ES-I3 (cell line): ENCODE measurements around the gene CXCL14.

Experiments used
- H3K36me3 ChIP-seq: 2 replicates; pipeline ENCODE4 v1.6.1; 2013; ENCODE audit warnings: mild to moderate bottlenecking, low read length, control low read depth, moderate library complexity; ENCODE audit not compliant: insufficient read depth
- H3K4me1 ChIP-seq: 2 replicates; pipeline ENCODE4 v1.6.1; 2013; ENCODE audit warnings: mild to moderate bottlenecking, control low read depth, low read length; ENCODE audit not compliant: insufficient read depth
- H3K9ac ChIP-seq: 2 replicates; pipeline ENCODE4 v1.6.1; 2013; ENCODE audit warnings: low read depth, mild to moderate bottlenecking, low read length, moderate library complexity
- H3K9me3 ChIP-seq: 2 replicates; pipeline ENCODE4 v1.6.1; 2013; ENCODE audit warnings: mild to moderate bottlenecking, low read length, moderate library complexity; ENCODE audit not compliant: control insufficient read depth, insufficient read depth

The CXCL14 gene

GRCh38 chr5:135589152-135589551, 10.4 kb upstream of the CXCL14 start:
- Histone ChIP-seq H3K36me3 (no peaks in the 10 kb centered on the region), H3K9ac (no peak overlapping the region), H3K9me3 (no peaks in the 10 kb centered on the region)

DNA sequence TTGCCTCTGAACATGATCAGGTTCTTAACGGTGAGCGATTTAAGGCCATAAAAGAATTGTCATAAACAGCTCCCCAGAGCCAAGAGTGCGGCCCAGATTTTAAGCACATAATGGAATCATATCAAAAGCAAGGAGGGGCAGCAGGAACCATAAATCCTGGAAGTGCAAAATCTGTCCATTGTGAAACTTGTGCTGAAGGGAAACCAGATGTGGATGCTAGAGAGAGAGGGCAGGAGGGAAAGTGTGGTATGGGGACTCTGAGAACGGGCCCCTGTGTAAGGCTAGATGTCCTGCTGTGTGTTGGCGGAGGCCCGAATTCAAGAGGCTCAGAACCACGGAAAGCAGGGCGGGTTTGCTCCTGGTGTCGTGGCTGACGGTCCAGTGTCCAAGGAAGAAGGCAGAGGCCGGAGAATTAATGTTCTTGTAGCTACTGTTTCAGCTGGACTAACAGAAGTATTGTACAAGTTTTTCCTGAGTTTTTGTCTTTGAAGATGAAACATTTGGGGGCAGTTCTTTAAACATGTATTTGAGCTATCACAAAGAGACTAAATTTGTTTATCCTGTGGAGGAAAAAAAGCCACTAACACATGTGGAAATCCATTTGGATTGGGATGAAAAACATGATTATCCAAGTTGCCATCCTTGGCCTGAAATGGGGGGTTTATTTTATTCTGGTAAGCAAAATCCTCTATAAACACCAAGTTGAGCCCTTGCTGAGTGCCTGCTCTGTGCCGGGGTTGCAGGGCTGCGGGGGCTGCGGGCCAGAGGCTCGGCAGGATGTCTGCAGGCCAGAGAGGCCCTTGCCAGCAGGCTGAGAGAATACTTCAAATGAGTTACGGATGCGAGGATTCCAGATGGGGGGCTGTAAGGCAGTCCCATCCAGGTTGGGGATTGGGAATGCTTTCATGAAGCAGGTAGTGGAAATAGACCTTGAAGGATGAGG, 9.2 kb upstream of the CXCL14 start:
- Histone ChIP-seq H3K4me1 (no peaks in the 10 kb centered on the region), H3K9me3 (no peaks in the 10 kb centered on the region), H3K36me3 (no peaks in the 10 kb centered on the region), H3K9ac (no peak overlapping the region)

More at GRCh38 chr5:135589152-135589551, 10.4 kb upstream of the CXCL14 start:
- no peaks in the 10 kb centered on the region for H3K4me1 ChIP-seq

GRCh38 chr5:135584918-135585317, 6.1 kb upstream of the CXCL14 start:
- no peaks in the 10 kb centered on the region for H3K36me3 ChIP-seq
- H3K4me1 ChIP-seq, result no peaks in the 10 kb centered on the region; the same call in 1 of the 2 replicates
- H3K9me3 ChIP-seq, result no peaks in the 10 kb centered on the region
- no peak overlapping the region for H3K9ac ChIP-seq

DNA sequence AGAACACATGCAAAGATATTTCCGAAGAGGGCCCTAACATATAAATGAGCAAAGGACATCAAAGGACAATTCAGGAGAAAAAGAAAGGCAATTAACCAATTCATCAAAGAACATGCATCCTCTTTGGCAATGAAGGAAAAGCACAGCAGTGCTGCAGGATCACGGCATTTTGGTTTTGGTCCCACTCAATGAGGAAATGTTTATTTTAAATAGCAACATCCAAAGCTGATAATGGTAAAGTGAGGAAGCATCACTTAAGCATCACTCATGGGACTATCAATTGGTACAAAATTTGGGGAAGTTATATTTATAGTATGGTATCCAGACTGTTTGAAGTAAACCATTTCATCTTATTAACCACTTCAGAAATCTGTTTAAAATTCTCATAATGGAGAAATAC, 5.5 kb upstream of the CXCL14 start:
- Histone ChIP-seq H3K9ac (no peak overlapping the region), H3K9me3 (no peaks in the 10 kb centered on the region), H3K4me1 (no peaks in the 10 kb centered on the region; the same call in 1 of the 2 replicates), H3K36me3 (no peaks in the 10 kb centered on the region)

DNA sequence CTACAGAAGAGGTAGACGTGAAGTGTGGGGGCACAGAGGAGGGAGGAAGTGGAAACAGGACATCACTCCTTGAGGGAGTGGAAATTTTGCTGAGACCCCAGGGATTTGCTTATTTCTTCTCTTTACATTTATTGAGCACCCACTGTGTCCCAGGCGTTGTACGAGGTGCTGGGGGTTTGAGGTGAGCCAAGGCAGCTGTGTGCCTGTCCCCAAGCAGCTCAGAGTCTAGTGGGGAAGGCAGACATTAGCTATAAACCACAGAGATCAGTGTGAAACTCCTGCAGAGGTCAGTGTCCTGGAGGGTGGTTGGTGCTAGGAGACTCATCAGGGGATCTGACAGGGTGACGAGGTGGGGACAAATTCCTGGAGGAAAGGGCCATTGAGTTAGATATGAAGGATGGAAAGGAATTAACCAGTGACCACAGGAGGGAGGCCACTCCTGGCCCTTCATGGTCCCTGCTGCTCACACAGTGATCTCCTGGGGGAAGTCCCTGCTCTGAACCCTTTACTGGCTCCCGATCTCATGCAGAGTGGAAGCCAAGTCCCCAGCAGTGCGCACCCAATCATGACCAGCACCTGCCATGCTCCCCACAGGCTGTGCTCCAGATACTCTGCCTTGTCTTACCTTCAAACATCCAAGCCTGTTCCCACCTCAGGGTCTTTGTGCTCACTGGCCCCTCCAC, 3.4 kb upstream of the CXCL14 start:
- no peaks in the 10 kb centered on the region for H3K9me3 ChIP-seq
- H3K36me3 ChIP-seq, result no peaks in the 10 kb centered on the region
- H3K9ac ChIP-seq, result no peak overlapping the region
- peaks cover 8% of the 10 kb centered on the region for H3K4me1 ChIP-seq

DNA sequence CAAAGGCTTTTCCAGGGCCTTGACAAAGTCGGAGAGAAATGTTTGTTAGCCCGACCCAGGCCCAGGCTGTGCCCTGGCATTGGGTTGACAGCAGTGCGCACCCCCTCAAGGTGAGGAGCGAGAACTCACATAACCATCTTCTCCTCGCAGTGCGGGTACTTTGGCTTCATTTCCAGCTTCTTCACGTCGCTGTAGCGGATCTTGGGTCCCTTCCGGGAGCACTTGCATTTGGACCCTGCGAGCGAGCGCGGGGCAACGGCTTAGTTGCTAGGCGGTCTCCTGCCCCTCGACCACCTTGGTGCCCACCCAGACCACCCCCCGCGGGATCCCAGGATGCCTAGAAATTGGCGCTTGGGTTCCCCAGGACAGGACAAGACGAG, 496 bp downstream of the CXCL14 start:
- Histone ChIP-seq H3K9me3 (no peaks in the 10 kb centered on the region), H3K9ac (peak overlapping the region; percentile 79; the same call in 1 of the 2 replicates), H3K36me3 (no peaks in the 10 kb centered on the region), H3K4me1 (peaks cover 25% of the 10 kb centered on the region)

GRCh38 chr5:135577421-135577820, 1.4 kb downstream of the CXCL14 start:
- Histone ChIP-seq H3K4me1 (peaks cover 25% of the 10 kb centered on the region), H3K9me3 (no peaks in the 10 kb centered on the region), H3K9ac (peak overlapping the region; percentile 79; the same call in 1 of the 2 replicates), H3K36me3 (no peaks in the 10 kb centered on the region)

- Histone ChIP-seq H3K4me1 (peaks cover 25% of the 10 kb centered on the region), H3K36me3 (no peaks in the 10 kb centered on the region), H3K9ac (peak overlapping the region; percentile 22; the same call in 1 of the 2 replicates), H3K9me3 (no peaks in the 10 kb centered on the region)
These were observed 2.7 kb downstream of the CXCL14 start for GRCh38 chr5:135576075-135576599.

DNA sequence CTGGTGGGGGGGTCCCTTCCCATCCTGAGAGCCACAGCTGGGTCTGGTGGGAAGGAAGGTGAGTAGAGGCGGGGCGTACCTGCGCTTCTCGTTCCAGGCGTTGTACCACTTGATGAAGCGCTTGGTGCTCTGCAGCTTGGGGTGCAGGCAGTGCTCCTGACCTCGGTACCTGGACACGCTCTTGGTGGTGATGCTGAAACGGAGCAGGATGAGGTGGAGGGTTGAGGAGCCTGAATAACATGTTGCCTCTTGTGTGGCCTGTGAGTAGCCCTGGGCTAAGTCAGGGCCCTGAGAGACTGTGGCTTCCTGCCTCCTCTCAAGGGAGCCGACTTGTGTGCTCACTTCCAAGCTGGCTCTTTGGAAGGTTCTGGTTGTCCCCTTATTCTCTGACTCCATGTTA, 4.3 kb downstream of the CXCL14 start:
- Histone ChIP-seq H3K9ac (no peak overlapping the region), H3K9me3 (no peaks in the 10 kb centered on the region), H3K36me3 (no peaks in the 10 kb centered on the region), H3K4me1 (peaks cover 25% of the 10 kb centered on the region)

GRCh38 chr5:135571902-135572301, 6.9 kb downstream of the CXCL14 start:
- Histone ChIP-seq H3K9ac (no peak overlapping the region), H3K36me3 (no peaks in the 10 kb centered on the region), H3K9me3 (no peaks in the 10 kb centered on the region), H3K4me1 (peaks cover 19% of the 10 kb centered on the region)

DNA sequence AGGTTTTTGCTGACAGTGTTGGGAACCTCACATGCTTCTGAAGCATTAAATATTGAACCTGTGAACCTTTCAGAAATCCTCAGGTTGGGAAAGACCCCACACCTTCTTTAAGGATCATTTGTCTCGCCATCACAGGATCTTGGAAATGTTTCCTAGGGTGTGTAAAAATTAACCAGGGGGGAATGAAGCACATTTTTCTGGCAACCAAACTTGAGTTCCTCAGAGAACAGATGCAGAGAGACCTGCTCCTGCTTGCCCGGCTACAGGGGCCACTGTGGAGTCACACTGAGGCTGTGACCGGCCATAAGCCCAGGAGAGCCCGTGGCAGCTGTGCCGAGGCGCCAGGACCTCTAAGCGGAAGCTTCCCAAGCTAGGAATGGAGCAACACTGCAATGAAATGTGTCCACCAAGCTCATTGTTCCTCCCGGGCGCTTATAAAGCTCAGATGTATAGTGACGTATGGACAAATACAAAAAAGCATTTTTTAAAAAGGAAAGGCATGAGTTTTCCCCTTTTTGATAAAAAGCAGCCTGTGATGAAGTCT, 7.7 kb downstream of the CXCL14 start:
- no peaks in the 10 kb centered on the region for H3K9me3 ChIP-seq
- no peak overlapping the region for H3K9ac ChIP-seq
- H3K36me3 ChIP-seq, result no peaks in the 10 kb centered on the region
- peaks cover 14% of the 10 kb centered on the region for H3K4me1 ChIP-seq

DNA sequence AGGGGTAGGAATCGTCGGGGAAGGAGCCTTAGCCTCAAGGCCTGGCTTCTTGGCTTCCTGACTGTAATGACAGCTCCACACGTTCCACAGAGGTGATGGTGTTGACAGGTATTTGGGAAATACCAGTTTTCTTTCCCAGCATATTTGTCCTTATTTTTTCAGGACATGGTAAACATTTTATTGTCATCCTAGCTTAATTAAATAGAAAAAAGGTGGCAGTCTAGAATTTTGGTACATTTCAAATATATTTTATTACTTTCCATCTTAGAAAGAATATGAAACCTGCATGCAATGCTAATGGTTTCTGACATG, 8.4 kb downstream of the CXCL14 start:
- H3K36me3 ChIP-seq, result no peaks in the 10 kb centered on the region
- no peak overlapping the region for H3K9ac ChIP-seq
- no peaks in the 10 kb centered on the region for H3K9me3 ChIP-seq
- H3K4me1 ChIP-seq, result peaks cover 13% of the 10 kb centered on the region; the same call in 1 of the 2 replicates

GRCh38 chr5:135569755-135570452, 8.9 kb downstream of the CXCL14 start:
- peaks cover 16% of the 10 kb centered on the region for H3K4me1 ChIP-seq
- no peaks in the 10 kb centered on the region for H3K36me3 ChIP-seq
- H3K9ac ChIP-seq, result no peak overlapping the region
- H3K9me3 ChIP-seq, result no peaks in the 10 kb centered on the region

GRCh38 chr5:135568923-135569360, 9.8 kb downstream of the CXCL14 start:
- Histone ChIP-seq H3K9ac (no peak overlapping the region), H3K36me3 (no peaks in the 10 kb centered on the region), H3K4me1 (peaks cover 22% of the 10 kb centered on the region), H3K9me3 (no peaks in the 10 kb centered on the region)
